ENCODE measurements around the gene PTPRH. TPM values are rescaled to one million over a fixed set of nuclear protein-coding genes. Genes with fewer than 3 reads are reported as not detected.
"Not testable (repeated sequence)": the region's sequence is repeated elsewhere in the genome, so short reads cannot be mapped to it uniquely, and the experiment has no call there.

Gene PTPRH
- polyA plus RNA-seq, 1 experiment = 4.3 TPM

GRCh38 chr19:55172741-55173140 is 36.6 kb downstream of the PTPRH start:
- ChIA-PET CTCF (interaction anchor here (1.0 to 2.2 kb wide), 3 partner anchors 12 to 295 kb away, joined by 4 to 10 read pairs (median 10); no protein-coding TSS in a partner anchor), POLR2A (no interaction called here)
- H3K4me3 ChIP-seq (ENCODE audit: low read depth, low read length) = peak overlapping the region; percentile 66
- H3K27me3 ChIP-seq (ENCODE audit: control insufficient read depth, insufficient read depth, low read length) = peaks cover 2% of the 10 kb centered on the region; the same call in 1 of the 2 replicates
- DNase-seq (ENCODE audit: low read depth) = no peak
- H3K36me3 ChIP-seq (ENCODE audit: control insufficient read depth, insufficient read depth, low read length) = no peaks in the 10 kb centered on the region
- no peak for TF ChIP-seq CTCF (IDR thresholded peaks at IDR 0.05; ENCODE audit: insufficient read depth, low read depth, low read length)

- POLR2A ChIA-PET; H3K36me3 ChIP-seq (ENCODE audit: control insufficient read depth, insufficient read depth, low read length); H3K27me3 ChIP-seq (ENCODE audit: control insufficient read depth, insufficient read depth, low read length); DNase-seq (ENCODE audit: low read depth): not testable (repeated sequence)
- peak overlapping the region; percentile 66 for H3K4me3 ChIP-seq (ENCODE audit: low read depth, low read length)
- CTCF ChIA-PET = interaction anchor here (2.2 kb wide), 1 partner anchor 12 kb away, joined by 10 read pairs; no protein-coding TSS in a partner anchor
Observed at GRCh38 chr19:55172318-55172717, 37.0 kb downstream of the PTPRH start.

- no peak for DNase-seq (ENCODE audit: low read depth)
- Histone ChIP-seq H3K27me3 (ENCODE audit: control insufficient read depth, insufficient read depth, low read length) (peaks cover 4% of the 10 kb centered on the region; the same call in 1 of the 2 replicates), H3K36me3 (ENCODE audit: control insufficient read depth, insufficient read depth, low read length) (no peaks in the 10 kb centered on the region), H3K4me3 (ENCODE audit: low read depth, low read length) (no peak overlapping the region)
- TF ChIP-seq CTCF (IDR thresholded peaks at IDR 0.05; ENCODE audit: insufficient read depth, low read depth, low read length) = no peak
- CTCF ChIA-PET = interaction anchor here (2.2 kb wide), 1 partner anchor 11 kb away, joined by 10 read pairs; no protein-coding TSS in a partner anchor
- POLR2A ChIA-PET = no interaction called here
Observed at GRCh38 chr19:55171440-55171839, 37.9 kb downstream of the PTPRH start.

GRCh38 chr19:55169136-55169535 is 40.2 kb downstream of the PTPRH start:
- no peak overlapping the region for H3K4me3 ChIP-seq (ENCODE audit: low read depth, low read length)
- ChIA-PET POLR2A (no interaction called here), CTCF (interaction anchor here (1.0 to 1.5 kb wide), 3 partner anchors 9 to 28 kb away, joined by 3 to 6 read pairs (median 3); no protein-coding TSS in a partner anchor)
- peaks cover 4% of the 10 kb centered on the region; the same call in 1 of the 2 replicates for H3K27me3 ChIP-seq (ENCODE audit: control insufficient read depth, insufficient read depth, low read length)
- H3K36me3 ChIP-seq (ENCODE audit: control insufficient read depth, insufficient read depth, low read length) = no peaks in the 10 kb centered on the region
- TF ChIP-seq CTCF (IDR thresholded peaks at IDR 0.05; ENCODE audit: insufficient read depth, low read depth, low read length) = no peak
- DNase-seq (ENCODE audit: low read depth) = no peak

- peak within 1 kb of the TSS; percentile 56 for H3K4me3 ChIP-seq (ENCODE audit: low read depth, low read length)
- CTCF ChIA-PET = interaction anchor here (0.7 to 2.3 kb wide), 7 partner anchors 17 to 113 kb away, joined by 3 to 14 read pairs (median 4); partner anchors contain the start of genes HSPBP1 and TNNT1
- H3K36me3 ChIP-seq (ENCODE audit: control insufficient read depth, insufficient read depth, low read length) = no peaks in the 10 kb centered on the region
- peak; percentile 84 for DNase-seq (ENCODE audit: low read depth)
- peaks cover 9% of the 10 kb centered on the region; the same call in 1 of the 2 replicates for H3K27me3 ChIP-seq (ENCODE audit: control insufficient read depth, insufficient read depth, low read length)
- POLR2A ChIA-PET = no interaction called here
- TF ChIP-seq CTCF (IDR thresholded peaks at IDR 0.05; ENCODE audit: insufficient read depth, low read depth, low read length) = no peak
Observed at GRCh38 chr19:55166530-55167268, 42.6 kb downstream of the PTPRH start, which contains the start of gene DNAAF3. Gene DNAAF3 (minus strand): TSS chr19:55166613. CDS start chr19:55166413, 200 bp downstream.
